HG03558 (cell line): Measurements from ENCODE around the gene AWAT1.
"Not testable (repeated sequence)": the region's sequence is repeated elsewhere in the genome, so short reads cannot be mapped to it uniquely, and the experiment has no call there.

Source experiments
- ATAC-seq: cut with Tn5 transposase; IDR thresholded peaks from one replicate; pipeline ENCODE4 v1.9.1; 2021; ENCODE audit warnings: moderate number of reproducible peaks; ENCODE audit not compliant: unreplicated experiment; ENCODE audit errors: extremely low read depth

The AWAT1 gene

GRCh38 chrX:70257423-70258288 lies 23.2 kb downstream of the AWAT1 start:
- ATAC-seq, result no peak

DNA sequence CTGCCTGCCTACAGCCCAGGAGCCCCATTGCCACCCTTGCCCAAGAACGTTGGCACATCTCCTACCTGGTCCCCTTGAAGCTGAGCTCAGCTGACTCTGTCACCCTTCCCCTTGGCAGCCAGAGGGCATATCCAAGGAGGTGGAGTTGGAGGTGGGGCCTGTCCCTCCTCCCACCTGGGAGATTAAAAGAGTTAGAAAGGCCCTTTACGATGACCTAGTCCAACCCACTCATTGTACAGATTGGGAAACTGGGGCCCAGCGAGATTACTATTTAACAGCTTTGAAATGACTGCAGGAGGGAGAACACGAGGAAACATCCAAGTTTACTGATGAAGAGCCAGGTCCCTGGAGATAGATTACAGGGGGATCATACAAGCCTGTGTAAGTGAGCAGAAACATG lies 25.6 kb downstream of the AWAT1 start, which contains the start of gene P2RY4:
P2RY4 (minus strand) TSS at position 101 of the 400 bp plus-strand sequence. CDS start 580 bp downstream, outside the sequence.
- ATAC-seq, result no peak

DNA sequence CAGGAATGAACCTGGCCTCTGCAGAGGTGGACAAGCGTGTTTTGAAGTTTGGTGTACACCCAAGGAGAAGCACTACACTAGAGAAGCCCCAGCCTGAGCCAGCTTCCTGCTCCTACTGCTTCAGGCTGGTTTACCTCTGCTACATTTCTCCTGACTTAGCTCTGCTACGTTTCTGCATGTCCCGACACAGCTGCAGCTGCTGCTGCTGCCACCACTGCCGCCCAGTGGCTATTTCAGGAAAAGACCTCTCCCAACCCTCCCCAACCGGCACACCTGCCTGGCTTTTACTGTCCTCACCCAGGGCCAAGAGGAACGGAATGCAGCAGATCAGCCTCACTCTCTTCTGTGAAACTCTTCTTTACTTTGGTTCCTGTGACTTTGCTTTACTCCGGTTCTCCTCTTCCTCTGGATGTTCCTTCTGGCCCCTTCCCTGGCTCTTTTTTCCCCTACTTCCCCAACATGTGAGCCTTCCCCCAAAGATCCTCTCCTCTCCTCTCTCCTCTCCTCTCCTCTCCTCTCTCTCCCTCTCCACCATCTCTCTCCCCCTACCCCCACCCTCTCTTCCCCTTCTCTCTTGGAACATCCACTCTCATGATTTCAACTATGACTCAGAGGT lies 28.6 kb downstream of the AWAT1 start:
- ATAC-seq, result no peak

GRCh38 chrX:70264784-70265183 lies 30.3 kb downstream of the AWAT1 start:
- ATAC-seq, result no peak

DNA sequence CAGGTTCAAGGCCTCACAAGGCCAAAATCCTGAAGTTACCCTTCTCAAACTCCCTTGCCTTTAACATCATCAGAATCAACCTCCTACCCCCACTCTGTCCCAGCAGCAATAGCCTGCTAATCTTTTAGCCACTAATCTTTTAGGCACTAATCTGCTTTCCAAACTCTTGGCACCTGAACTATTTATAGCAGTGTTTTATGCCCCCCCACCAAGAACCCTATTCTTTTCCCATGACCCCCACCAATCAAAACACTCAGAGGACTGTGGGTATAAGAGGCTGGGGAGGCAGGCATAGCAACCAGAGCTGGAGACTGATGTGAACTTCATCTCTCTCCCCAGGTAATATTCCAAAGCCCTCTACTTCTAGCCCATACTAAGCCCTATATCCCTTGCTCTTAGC lies 33.6 kb downstream of the AWAT1 start, which contains the start of gene ARR3:
ARR3 (plus strand) TSS at position 301 of the 400 bp plus-strand sequence. CDS start 1,052 bp downstream, outside the sequence.
- ATAC-seq, result no peak

DNA sequence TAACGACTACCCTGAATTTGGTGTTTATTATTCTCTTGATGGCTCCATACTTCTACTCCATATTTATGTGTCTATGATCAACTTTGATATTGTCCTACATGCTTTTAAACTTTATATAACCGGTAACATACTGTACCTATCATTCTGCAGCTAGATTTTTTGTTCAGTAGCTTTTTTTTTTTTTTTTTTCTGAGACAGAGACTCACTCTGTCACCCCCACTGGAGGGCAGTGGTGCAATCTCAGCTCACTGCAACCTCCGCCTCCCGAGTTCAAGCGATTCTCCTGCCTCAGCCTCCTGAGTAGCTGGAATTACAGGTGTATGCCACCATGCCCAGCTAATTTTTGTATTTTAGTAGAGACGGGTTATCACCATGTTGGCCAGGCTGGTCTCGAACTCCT lies 39.6 kb downstream of the AWAT1 start:
- ATAC-seq, result not testable (repeated sequence)

GRCh38 chrX:70279081-70279480 lies 44.6 kb downstream of the AWAT1 start:
- no peak for ATAC-seq

GRCh38 chrX:70280573-70280972 lies 46.1 kb downstream of the AWAT1 start:
- ATAC-seq, result no peak

GRCh38 chrX:70281951-70282350 lies 47.5 kb downstream of the AWAT1 start, which contains the start of gene RAB41:
TSS of gene RAB41 (plus strand) at chrX:70282172. CDS start at chrX:70282218, 46 bp downstream.
- no peak for ATAC-seq

DNA sequence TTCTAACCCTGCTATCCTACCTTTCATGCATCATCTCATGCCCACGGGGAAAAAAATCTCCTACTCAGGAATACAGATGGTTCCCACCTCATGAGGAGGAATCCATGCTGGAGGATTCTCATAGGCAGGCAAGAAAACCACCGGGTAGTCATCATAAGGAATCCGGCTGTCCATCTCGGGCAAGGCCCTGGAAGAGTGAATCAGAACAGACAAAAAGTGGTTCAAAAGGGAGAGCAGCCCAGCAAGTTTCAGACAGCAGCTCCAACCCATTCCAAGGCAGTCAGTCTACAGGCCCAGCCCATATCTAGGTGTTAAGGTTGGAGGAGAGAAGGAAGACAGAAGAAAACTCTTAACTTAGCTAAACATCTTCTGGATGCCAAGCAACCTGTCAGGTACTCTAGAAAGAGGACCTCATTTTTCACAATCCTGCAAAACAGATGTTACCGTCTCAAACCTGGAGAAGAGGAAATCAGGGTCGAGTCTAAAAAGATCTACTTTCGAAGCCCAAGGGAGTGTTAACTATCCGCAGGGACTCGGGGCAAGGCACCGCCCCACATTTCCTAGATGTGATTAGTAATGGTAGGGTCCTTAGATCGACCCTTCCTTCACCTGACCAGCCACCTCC lies 54.8 kb downstream of the AWAT1 start:
- no peak for ATAC-seq
